Brain microvascular endothelial cell (primary cell): Measurements from ENCODE around the gene IFNAR1.

Experiments
- DNase-seq: peaks from one replicate; pipeline ENCODE4 v3.0.0-alpha.2; 2020
- H3K27ac ChIP-seq: fragments of 250-450 bp; sonication (Bioruptor Pico); 2 replicates; pipeline ENCODE4 v1.5.1; 2020; ENCODE audit warnings: mild to moderate bottlenecking, moderate library complexity
- H3K27me3 ChIP-seq: fragments of 250-450 bp; sonication (Bioruptor Pico); replicated peaks from 2 replicates; pipeline ENCODE4 v1.5.1; 2020; ENCODE audit warnings: mild to moderate bottlenecking
- H3K36me3 ChIP-seq: fragments of 250-450 bp; sonication (Bioruptor Pico); replicated peaks from 2 replicates; pipeline ENCODE4 v1.5.1; 2020; ENCODE audit warnings: mild to moderate bottlenecking
- H3K4me3 ChIP-seq: 2 replicates; pipeline ENCODE4 v1.5.1; 2011; ENCODE audit warnings: low read depth, mild to moderate bottlenecking, control low read depth, low read length, moderate library complexity
- in situ Hi-C: cut with HindIII; loops from 2 replicates; pipeline ENCODE4 v1.10.0; 2017; ENCODE audit warnings: low sequenced_read_pairs, low pct_ligation_motif_present
- TF ChIP-seq, protein P1 (sequence below): IDR thresholded peaks from 2 replicates; pipeline ENCODE4 v1.5.1; 2011; ENCODE audit warnings: low read depth, mild to moderate bottlenecking, moderate library complexity, low read length, control low read depth, inconsistent platforms; ENCODE audit errors: missing control alignments

IFNAR1 gene

DNA sequence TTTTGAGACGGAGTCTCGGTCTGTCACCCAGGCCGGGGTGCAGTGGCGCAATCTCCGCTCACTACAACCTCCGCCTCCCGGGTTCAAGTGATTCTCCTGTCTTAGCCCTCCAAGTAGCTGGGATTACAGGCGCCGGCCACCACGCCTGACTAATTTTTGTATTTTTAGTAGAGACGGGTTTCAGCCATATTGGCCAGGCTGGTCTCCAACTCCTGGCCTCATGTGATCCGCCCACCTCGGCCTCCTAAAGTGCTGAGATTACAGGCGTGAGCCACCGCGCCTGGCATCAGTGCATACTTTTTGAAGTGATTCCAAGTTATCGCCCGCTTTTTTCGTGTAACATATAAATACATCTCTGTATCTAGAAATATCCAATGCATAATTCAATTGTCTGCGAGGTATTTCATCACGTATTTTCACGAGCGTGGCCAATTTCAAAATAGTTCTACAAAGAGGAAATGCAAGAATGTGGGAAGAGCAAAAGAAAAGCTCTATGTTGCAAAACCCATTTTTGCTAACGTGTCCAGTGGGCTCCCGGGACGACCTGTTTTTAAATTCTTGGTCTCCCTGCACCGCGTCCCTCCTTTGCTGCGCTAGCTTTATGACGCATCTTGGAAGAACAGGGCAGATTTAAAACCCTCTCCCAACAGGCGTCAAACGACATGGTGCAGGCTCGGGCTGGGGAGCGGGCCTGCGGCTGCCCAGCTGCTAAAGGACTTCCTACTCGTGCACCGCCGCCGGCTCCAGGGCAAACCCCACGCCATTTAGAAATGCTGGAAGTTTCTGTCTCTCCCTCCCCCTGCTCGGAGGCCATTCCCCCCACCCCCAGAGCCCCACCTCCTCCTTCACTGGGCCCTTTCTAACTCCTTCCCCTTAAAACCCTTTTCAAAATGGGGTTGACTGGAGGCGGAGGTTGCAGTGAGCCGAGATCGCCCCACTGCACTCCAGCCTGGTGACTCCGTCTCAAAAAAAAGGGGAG, 77.5 kb downstream of the IFNAR1 start:
- DNase-seq: peak; percentile 43
- TF ChIP-seq, protein P1, sequence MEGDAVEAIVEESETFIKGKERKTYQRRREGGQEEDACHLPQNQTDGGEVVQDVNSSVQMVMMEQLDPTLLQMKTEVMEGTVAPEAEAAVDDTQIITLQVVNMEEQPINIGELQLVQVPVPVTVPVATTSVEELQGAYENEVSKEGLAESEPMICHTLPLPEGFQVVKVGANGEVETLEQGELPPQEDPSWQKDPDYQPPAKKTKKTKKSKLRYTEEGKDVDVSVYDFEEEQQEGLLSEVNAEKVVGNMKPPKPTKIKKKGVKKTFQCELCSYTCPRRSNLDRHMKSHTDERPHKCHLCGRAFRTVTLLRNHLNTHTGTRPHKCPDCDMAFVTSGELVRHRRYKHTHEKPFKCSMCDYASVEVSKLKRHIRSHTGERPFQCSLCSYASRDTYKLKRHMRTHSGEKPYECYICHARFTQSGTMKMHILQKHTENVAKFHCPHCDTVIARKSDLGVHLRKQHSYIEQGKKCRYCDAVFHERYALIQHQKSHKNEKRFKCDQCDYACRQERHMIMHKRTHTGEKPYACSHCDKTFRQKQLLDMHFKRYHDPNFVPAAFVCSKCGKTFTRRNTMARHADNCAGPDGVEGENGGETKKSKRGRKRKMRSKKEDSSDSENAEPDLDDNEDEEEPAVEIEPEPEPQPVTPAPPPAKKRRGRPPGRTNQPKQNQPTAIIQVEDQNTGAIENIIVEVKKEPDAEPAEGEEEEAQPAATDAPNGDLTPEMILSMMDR: no peak
- Histone ChIP-seq H3K4me3 (peak overlapping the region; percentile 77), H3K27ac (peak overlapping the region; percentile 88), H3K27me3 (no peaks in the 10 kb centered on the region), H3K36me3 (no peaks in the 10 kb centered on the region)
- in situ Hi-C loops: no loop called here

DNA sequence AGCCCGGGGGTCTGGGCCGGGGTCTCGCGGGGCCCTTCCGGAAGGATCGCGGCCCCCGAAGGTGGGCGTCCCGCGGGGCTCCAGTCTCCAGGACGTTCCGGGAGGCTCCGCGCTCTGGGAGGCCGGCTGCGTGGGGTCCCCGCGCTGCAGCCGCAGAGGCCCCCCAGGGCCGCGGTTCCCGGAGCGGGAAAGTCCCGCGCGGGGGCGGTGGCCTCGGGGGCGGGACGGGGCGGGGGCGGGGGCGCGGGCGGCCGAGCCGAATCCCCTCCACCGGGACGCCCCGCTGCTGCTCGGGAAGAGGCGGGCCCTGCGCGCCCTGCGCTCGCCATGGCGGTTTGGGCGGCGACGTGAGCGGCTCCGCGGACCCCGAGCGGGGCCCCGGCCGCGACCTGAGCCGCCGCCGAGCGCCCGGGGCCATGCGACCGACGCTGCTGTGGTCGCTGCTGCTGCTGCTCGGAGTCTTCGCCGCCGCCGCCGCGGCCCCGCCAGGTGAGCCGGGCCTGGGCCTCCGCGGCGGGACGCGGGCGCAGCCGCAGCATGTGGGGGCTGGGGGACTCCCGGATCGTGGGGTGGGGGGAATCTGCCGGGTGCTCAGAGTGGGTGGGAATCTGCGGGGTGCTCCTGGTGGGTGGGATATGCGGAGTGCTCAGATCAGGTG, 78.5 kb downstream of the IFNAR1 start, which contains the start of gene IFNGR2:
Gene IFNGR2 (plus strand): TSS at position 286 of the 658 bp plus-strand sequence. CDS start 131 bp downstream, at position 417.
- Histone ChIP-seq H3K27me3 (no peaks in the 10 kb centered on the region), H3K4me3 (peak within 1 kb of the TSS; percentile 77), H3K27ac (peak within 1 kb of the TSS; percentile 88), H3K36me3 (no peaks in the 10 kb centered on the region)
- no peak for DNase-seq
- TF ChIP-seq, protein P1: no peak
- in situ Hi-C loops: no loop called here

DNA sequence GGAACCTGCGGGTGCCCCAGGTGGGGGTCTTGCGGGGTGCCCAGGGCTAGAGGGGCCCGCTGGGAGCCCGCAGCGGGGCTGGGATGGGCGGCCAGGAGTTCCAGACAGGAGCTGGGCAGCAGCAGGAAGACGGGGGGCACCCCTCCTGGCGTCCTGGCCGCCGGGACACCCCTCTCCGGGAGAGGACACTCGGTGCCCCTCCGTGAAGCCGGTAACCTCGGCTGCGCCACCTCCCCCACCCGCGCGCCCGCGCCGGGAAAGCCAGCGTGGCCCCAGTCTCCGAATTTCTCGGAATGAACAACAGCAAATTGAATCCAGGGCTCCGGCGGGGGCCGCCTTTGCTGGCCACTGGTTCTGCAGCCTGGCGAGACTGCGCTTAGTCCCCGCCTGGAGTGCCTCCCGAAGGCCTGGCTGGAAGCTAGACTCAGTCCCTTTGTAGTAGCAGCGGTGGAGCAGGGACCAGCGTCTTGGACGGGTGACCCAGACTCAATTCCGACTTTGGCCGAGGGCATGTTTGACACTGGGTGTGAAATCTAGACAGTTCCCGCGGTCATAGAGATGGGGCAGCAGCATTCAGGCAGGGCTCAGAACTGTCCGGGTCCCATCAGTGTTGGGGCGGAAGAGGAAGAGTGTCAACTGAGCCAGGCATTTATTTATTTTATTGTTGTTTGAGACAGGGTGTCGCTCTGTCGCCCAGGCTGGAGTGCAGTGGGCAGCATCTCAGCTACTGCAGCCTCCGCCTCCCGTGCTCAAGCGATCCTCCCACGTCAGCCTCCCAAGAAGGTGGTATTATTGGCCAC, 79.2 kb downstream of the IFNAR1 start:
- Histone ChIP-seq H3K27ac (peak overlapping the region; percentile 88), H3K4me3 (peak overlapping the region; percentile 77), H3K36me3 (no peaks in the 10 kb centered on the region), H3K27me3 (no peaks in the 10 kb centered on the region)
- DNase-seq: peak; percentile 47
- TF ChIP-seq, protein P1: peak; percentile 7
- in situ Hi-C loops: no loop called here

DNA sequence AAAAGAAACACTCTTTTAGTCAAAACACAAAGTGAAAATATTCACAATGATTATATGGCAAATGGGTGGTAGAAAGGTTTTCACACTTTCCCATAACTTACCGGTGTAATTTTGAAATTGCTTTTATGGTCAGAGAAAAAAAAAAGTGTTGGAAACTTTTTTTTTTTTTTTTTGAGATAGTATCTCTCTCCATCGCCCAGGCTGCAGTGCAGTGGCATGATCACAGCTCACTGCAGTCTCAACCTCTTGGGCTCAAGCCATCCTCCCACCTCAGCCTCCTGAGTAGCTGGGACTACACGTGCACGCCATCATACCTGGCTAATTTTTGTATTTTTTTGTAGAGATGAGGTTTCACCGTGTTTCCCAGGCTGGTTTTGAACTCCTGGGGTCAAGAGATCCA, 81.7 kb downstream of the IFNAR1 start:
- Histone ChIP-seq H3K27me3 (no peaks in the 10 kb centered on the region), H3K36me3 (peaks cover under 1% of the 10 kb centered on the region), H3K27ac (no peak overlapping the region), H3K4me3 (no peak overlapping the region)
- TF ChIP-seq, protein P1: no peak
- DNase-seq: no peak
- in situ Hi-C loops: no loop called here
